D721Med (cell line): Measurements from ENCODE around the gene DSCAM.

Experiments
- DNase-seq: peaks from one replicate; pipeline ENCODE4 v3.0.0; 2011; ENCODE audit warnings: low spot score; ENCODE audit not compliant: insufficient read length
- FAIRE-seq: peaks from 2 replicates; lab custom pipeline; 2011; peaks lifted over from hg19 to GRCh38; lab: Jason Lieb, UNC
- TF ChIP-seq, protein P1 (sequence below): IDR thresholded peaks from 2 replicates; pipeline ENCODE4 v1.5.1; 2012; ENCODE audit warnings: mild to moderate bottlenecking, control low read depth; ENCODE audit not compliant: insufficient read depth; ENCODE audit errors: missing control alignments

The DSCAM gene

DNA sequence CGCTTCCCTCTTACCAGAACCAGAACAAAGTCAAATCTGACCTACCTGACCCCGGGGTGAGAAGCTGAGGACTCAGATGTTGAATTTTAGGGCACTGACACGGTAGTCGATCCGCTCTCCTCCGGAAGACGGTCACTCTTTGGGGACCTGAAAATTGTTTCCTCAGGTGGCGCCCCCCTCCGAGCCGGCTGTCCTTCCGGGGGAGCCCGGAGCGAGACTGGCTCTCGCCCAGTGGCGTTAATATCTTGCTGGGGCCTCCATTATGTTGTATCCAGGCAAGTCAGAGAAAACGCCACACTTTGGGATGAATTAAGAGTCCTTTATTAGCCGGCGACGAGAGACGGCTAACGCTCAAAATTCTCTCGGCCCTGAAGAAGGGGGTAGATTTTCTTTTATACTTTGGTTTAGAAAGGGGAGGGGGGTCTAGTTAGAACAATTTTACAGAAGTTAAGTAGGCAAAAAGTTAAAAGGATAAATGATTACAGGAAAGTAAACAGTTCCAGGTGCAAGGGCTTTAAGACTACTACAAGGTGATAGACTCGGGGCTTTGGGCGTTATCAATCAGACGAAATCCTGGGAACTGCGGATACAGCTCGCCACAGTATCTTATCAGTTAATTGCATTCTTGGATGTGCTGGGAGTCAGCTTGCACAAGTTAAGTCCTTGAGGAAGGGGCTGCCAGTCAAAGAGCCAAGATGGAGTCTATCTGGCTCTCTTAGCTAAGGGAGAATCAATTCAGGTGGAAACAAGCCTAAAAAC lies 269.5 kb downstream of the DSCAM start:
- no peak for FAIRE-seq
- no peak for DNase-seq
- TF ChIP-seq, protein P1, sequence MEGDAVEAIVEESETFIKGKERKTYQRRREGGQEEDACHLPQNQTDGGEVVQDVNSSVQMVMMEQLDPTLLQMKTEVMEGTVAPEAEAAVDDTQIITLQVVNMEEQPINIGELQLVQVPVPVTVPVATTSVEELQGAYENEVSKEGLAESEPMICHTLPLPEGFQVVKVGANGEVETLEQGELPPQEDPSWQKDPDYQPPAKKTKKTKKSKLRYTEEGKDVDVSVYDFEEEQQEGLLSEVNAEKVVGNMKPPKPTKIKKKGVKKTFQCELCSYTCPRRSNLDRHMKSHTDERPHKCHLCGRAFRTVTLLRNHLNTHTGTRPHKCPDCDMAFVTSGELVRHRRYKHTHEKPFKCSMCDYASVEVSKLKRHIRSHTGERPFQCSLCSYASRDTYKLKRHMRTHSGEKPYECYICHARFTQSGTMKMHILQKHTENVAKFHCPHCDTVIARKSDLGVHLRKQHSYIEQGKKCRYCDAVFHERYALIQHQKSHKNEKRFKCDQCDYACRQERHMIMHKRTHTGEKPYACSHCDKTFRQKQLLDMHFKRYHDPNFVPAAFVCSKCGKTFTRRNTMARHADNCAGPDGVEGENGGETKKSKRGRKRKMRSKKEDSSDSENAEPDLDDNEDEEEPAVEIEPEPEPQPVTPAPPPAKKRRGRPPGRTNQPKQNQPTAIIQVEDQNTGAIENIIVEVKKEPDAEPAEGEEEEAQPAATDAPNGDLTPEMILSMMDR: no peak

GRCh38 chr21:40575976-40576375 lies 271.0 kb downstream of the DSCAM start:
- no peak for DNase-seq
- no peak for FAIRE-seq
- TF ChIP-seq, protein P1: no peak

DNA sequence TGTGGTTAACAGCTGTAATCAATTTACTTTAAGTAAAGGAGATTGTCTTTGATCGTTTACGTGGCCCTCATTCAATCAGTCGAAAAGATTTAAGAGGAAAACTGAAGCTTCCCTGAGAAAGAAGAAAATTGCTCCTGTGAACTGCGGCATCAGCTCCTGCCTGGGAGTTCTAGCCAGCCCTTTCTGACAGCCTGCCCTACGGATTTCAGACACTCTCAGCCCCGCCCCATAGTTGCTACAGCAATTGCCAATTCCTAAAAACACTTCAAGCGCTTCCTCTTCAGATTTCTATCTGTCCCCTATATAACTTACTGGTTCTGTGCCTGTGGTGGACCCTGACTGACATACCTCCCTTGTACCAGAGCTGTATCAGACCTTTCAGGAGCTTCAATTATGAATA lies 277.6 kb downstream of the DSCAM start:
- TF ChIP-seq, protein P1: no peak
- no peak for DNase-seq
- no peak for FAIRE-seq

DNA sequence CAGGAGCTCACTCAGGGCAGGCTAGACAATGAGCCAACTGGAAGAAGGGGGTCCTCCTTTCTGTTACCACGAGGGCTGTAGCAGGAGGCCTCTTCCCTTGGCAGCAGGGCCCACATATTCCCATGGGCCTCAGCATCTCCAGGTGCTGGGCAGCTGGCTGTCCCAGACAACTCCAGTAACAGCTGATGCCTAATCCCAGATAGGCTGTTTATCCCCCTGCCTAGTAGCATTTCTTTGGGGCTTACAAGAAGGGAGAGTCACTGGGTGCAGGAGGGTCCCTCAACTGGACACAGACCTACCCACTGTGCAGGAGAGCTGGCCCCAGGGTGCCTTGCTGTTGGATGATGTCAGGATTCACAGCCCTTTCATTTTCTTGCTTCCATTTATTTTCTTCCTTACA lies 278.2 kb downstream of the DSCAM start:
- FAIRE-seq: no peak
- TF ChIP-seq, protein P1: no peak
- no peak for DNase-seq

DNA sequence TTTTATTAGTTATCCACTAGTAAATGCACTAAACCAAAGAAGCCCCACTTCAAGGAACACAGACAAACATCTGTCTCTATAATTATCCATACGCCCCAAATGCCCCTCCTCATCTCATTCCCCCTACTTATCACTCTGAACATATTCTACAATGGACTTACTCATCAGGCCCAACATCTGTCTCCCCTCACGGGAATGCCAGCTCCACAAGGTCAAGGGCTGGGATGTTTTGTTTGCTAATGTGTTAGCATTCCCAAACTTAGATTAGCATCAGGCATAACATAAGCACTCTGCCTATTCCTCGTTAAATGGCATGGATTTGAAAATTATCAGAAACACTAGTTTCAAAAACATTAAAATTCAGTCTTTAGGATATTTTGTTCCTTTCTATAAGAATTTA lies 279.5 kb downstream of the DSCAM start:
- FAIRE-seq (no peak), DNase-seq (no peak)
- TF ChIP-seq, protein P1: no peak

DNA sequence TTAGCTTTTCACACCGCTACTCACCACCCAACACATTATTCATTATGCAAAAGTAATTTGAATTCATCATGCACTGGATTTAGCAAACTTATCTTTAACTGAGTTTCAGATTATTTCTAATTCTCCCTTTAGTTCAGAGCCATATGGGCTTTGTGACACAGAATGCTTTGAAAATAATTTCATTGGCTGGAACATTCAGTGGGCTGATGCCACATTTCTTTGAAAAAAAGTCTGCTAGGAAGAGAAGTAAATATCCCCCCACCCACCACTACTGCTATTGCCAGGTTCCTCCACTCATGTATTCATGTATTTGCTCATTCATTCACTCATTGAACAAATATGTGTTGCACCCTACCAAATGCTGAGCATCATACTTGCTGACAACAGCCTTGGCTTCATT lies 280.5 kb downstream of the DSCAM start:
- no peak for DNase-seq
- TF ChIP-seq, protein P1: no peak

GRCh38 chr21:40564318-40564717 lies 282.6 kb downstream of the DSCAM start:
- TF ChIP-seq, protein P1: no peak
- FAIRE-seq: no peak
- no peak for DNase-seq

More for the DNA sequence above, 280.5 kb downstream of the DSCAM start:
- no peak for FAIRE-seq
